Endothelial cell of umbilical vein (primary cell): ENCODE measurements around the gene GSE1. TPM values are rescaled to one million over a fixed set of nuclear protein-coding genes. Genes with fewer than 3 reads are reported as not detected.

ENCODE experiments used
- Bru-seq: library from RNA; stranded (reverse); fragments of 400-500 nt; gene quantifications from one replicate; lab custom pipeline; 2021; lab: Mats Ljungman, UMichigan
- BruChase-seq, 2 experiments: library from RNA; stranded (reverse); fragments of 400-500 nt; gene quantifications; one replicate each; lab custom pipeline; 2021; lab: Mats Ljungman, UMichigan
- BruUV-seq: library from RNA; stranded (reverse); fragments of 400-500 nt; replicated peaks from 2 replicates; lab custom pipeline; 2021; lab: Mats Ljungman, UMichigan
- CTCF ChIA-PET: fragments of 300-600, 350-600 bp; sonication (Branson Sonifier 250); formaldehyde crosslinking; loops from one replicate; lab custom pipeline; 2021; ENCODE audit warnings: antibody characterized with exemption, inconsistent platforms; lab: Charles Lee
- POLR2A ChIA-PET: fragments of 300-600, 350-600 bp; sonication (Branson Sonifier 250); formaldehyde crosslinking; loops from one replicate; lab custom pipeline; 2021; ENCODE audit warnings: antibody characterized with exemption, inconsistent platforms; lab: Charles Lee
- DNase-seq: peaks from one replicate; pipeline ENCODE4 v3.0.0-alpha.2; 2011; ENCODE audit warnings: low read depth, low spot score
- FAIRE-seq: peaks from 2 replicates; lab custom pipeline; 2011; peaks lifted over from hg19 to GRCh38; lab: Jason Lieb, UNC
- H2AFZ ChIP-seq: 2 replicates; pipeline ENCODE4 v1.6.0; 2012; ENCODE audit warnings: low read depth, low read length, control low read depth, inconsistent platforms
- H3K27ac ChIP-seq: 2 replicates; pipeline ENCODE4 v1.5.1; 2011; ENCODE audit warnings: low read depth, mild to moderate bottlenecking, control low read depth, low read length, moderate library complexity; ENCODE audit not compliant: insufficient read depth
- H3K27me3 ChIP-seq, 2 experiments: 2 replicates each; pipeline versions ENCODE4 v1.6.0 to v1.6.1; 2011; ENCODE audit warnings: low read length in 2 of 2, mixed read lengths in 1 of 2; ENCODE audit not compliant: control insufficient read depth in 2 of 2, insufficient read depth in 2 of 2
- H3K36me3 ChIP-seq, 2 experiments: 2 replicates in 1 of 2; 3 replicates in 1 of 2; pipeline ENCODE4 v1.5.1; 2011; ENCODE audit warnings: low read length in 2 of 2, mild to moderate bottlenecking in 1 of 2, moderate library complexity in 1 of 2; ENCODE audit not compliant: control insufficient read depth in 2 of 2, insufficient read depth in 2 of 2; ENCODE audit errors: extremely low read depth in 1 of 2
- H3K4me1 ChIP-seq: 3 replicates; pipeline ENCODE4 v1.5.1; 2011; ENCODE audit warnings: mild to moderate bottlenecking, low read length; ENCODE audit not compliant: control insufficient read depth, insufficient read depth; ENCODE audit errors: extremely low read depth
- H3K4me2 ChIP-seq: 2 replicates; pipeline ENCODE4 v1.6.1; 2011; ENCODE audit warnings: low read length, control low read depth, mixed read lengths; ENCODE audit not compliant: insufficient read depth
- H3K4me3 ChIP-seq, 3 experiments: fragments of 200-600 bp in 1 of 3; sonication (generic), shearing (Covaris generic) in 1 of 3; replicated peaks in 1 of 3; 2 replicates each; pipeline ENCODE4 v1.5.1; 2011 to 2016; ENCODE audit warnings: control low read depth in 3 of 3, low read length in 3 of 3, mild to moderate bottlenecking in 2 of 3, inconsistent platforms in 1 of 3, low read depth in 1 of 3, moderate library complexity in 1 of 3; ENCODE audit not compliant: insufficient read depth in 1 of 3
- H3K79me2 ChIP-seq: 2 replicates; pipeline ENCODE4 v1.6.0; 2012; ENCODE audit warnings: low read length, inconsistent platforms; ENCODE audit not compliant: control insufficient read depth, insufficient read depth
- H3K9ac ChIP-seq: replicated peaks from 2 replicates; pipeline ENCODE3; 2011; ENCODE audit warnings: low read length, control low read depth; ENCODE audit not compliant: insufficient read depth; ENCODE audit errors: extremely low read depth
- H3K9me1 ChIP-seq: replicated peaks from 3 replicates; pipeline ENCODE4 v1.6.0; 2011; ENCODE audit warnings: mild to moderate bottlenecking, low read length; ENCODE audit not compliant: control insufficient read depth, insufficient read depth; ENCODE audit errors: extremely low read depth
- H3K9me3 ChIP-seq: replicated peaks from 2 replicates; pipeline ENCODE4 v1.5.1; 2012; ENCODE audit warnings: low read length, inconsistent platforms; ENCODE audit not compliant: control insufficient read depth, insufficient read depth
- H4K20me1 ChIP-seq: replicated peaks from 2 replicates; pipeline ENCODE3; 2011; ENCODE audit warnings: mild to moderate bottlenecking, low read length; ENCODE audit not compliant: control insufficient read depth, insufficient read depth; ENCODE audit errors: extremely low read depth
- EZH2 ChIP-seq: IDR thresholded peaks from 2 replicates; pipeline ENCODE4 v1.6.1; 2012; ENCODE audit warnings: borderline replicate concordance, low read depth, mild to moderate bottlenecking, moderate library complexity, low read length, inconsistent platforms; ENCODE audit not compliant: severe bottlenecking
- MAX ChIP-seq: IDR thresholded peaks from 2 replicates; pipeline ENCODE4 v1.6.1; 2011; ENCODE audit not compliant: insufficient read depth, insufficient read length
- dilution Hi-C: fragments of 300-500 bp; cut with MboI; formaldehyde crosslinking; loops from one replicate; pipeline ENCODE4 v1.15.0; 2019; ENCODE audit warnings: low sequenced_read_pairs; ENCODE audit not compliant: extremely low pct_ligation_motif_present
- intact Hi-C: fragments of 100-400 bp; cut with micrococcal nuclease; formaldehyde crosslinking; loops from one replicate; pipeline ENCODE4 v1.10.0; 2022
- long read RNA-seq: library from polyadenylated mRNA; stranded (forward); transcript quantifications from one replicate; pipeline ENCODE4 v2.0.0, GENCODE V29; 2021
- polyA minus RNA-seq, 3 experiments: library from RNA; depleted of rRNA, polyadenylated mRNA; stranded (reverse); fragments of >200 nt; gene quantifications; 1 replicate in 1 of 3; 2 replicates in 2 of 3; pipeline ENCODE4 v1.2.3, GENCODE V29; 2011
- polyA plus RNA-seq, 4 experiments: library from polyadenylated mRNA; depleted of rRNA in 3 of 4; stranded (reverse) in 3 of 4; unstranded in 1 of 4; fragments of >200 nt; gene quantifications; 2 replicates each; pipeline versions ENCODE4 v1.2.1 to v1.2.3, GENCODE V29; 2011 to 2012; ENCODE audit warnings: missing spikeins in 1 of 4
- total RNA-seq: library from RNA; stranded (reverse); gene quantifications from 2 replicates; pipeline ENCODE4 v1.2.3, GENCODE V29; 2021

The GSE1 gene
- 14.2 and 18.3 TPM in 2 replicates for total RNA-seq
- 4.2 TPM in 2 replicates for polyA plus RNA-seq
- polyA plus RNA-seq (2011; cell fraction: cytosol; rRNA removed): 3.6 and 4.2 TPM in 2 replicates
- 13.2 and 17.1 TPM in 2 replicates for polyA plus RNA-seq (2011; cell fraction: nucleus; rRNA removed)
- polyA plus RNA-seq (2012): 9.1 and 12.3 TPM in 2 replicates
- 6.9 and 13.4 TPM in 2 replicates for polyA minus RNA-seq
- polyA minus RNA-seq (2011; cell fraction: cytosol; rRNA and poly(A)+ RNA removed): 28.5 TPM
- 18.1 and 32.8 TPM in 2 replicates for polyA minus RNA-seq (2011; cell fraction: nucleus; rRNA and poly(A)+ RNA removed)
- Bru-seq, nascent RNA: percentile 41 among the genes with signal in this experiment
- BruChase-seq, experiment 1, labeled RNA remaining after a 6-hour chase: percentile 46 among the genes with signal in this experiment
- percentile 42 among the genes with signal in this experiment for BruChase-seq, experiment 2, labeled RNA remaining after a 2-hour chase
- long read RNA-seq, partial matches to known transcripts: 2 of 9 reads
- long read RNA-seq, other reads (novel, unspliced or antisense): 7 of 9 reads

GRCh38 chr16:85612801-85613603, at the start of gene GSE1:
Gene GSE1 (plus strand): TSS chr16:85613322. CDS start chr16:85613392, 70 bp downstream.
- CTCF ChIA-PET: interaction anchor here (1.4 to 2.1 kb wide), 2 partner anchors 192 to 197 kb away, joined by 3 to 12 read pairs; no protein-coding TSS in a partner anchor
- FAIRE-seq: peak; percentile 57
- peak; percentile 44 for DNase-seq
- H3K4me3 ChIP-seq: peak within 1 kb of the TSS in 1 of 3 experiments; percentile 26
- no TSS peak for BruUV-seq
- peaks cover 12% of the 10 kb centered on the region for H3K4me1 ChIP-seq
- H3K9me3 ChIP-seq: no peaks in the 10 kb centered on the region
- H3K36me3 ChIP-seq: no peaks in the 10 kb centered on the region
- H3K4me2 ChIP-seq: peak within 1 kb of the TSS; percentile 37
- POLR2A ChIA-PET: interaction anchor here (0.7 kb wide), 1 partner anchor 9 kb away, joined by 3 read pairs; no protein-coding TSS in a partner anchor
- intact Hi-C loops: loop anchor here (10.0 kb wide), 1 partner anchor 308 kb away; no protein-coding TSS in a partner anchor
- peak within 1 kb of the TSS; percentile 20 for H2AFZ ChIP-seq
- no peaks in the 10 kb centered on the region for H3K79me2 ChIP-seq
- H3K9me1 ChIP-seq: no peaks in the 10 kb centered on the region
- dilution Hi-C loops: no loop called here
- TF ChIP-seq MAX (no peak), EZH2 (peak; percentile 76)
- H4K20me1 ChIP-seq: no peaks in the 10 kb centered on the region
- no peak within 1 kb of the TSS for H3K9ac ChIP-seq
- H3K27ac ChIP-seq: no peak within 1 kb of the TSS
- H3K27me3 ChIP-seq: no peaks in the 10 kb centered on the region
